GM21423 (cell line): Measurements from ENCODE around the gene DTX1.
"Not testable (repeated sequence)": the region's sequence is repeated elsewhere in the genome, so short reads cannot be mapped to it uniquely, and the experiment has no call there.

Experiments
- ATAC-seq: cut with Tn5 transposase; IDR thresholded peaks from one replicate; pipeline ENCODE4 v1.9.1; 2021; ENCODE audit warnings: mild to moderate bottlenecking, moderate library complexity; ENCODE audit not compliant: unreplicated experiment

The DTX1 gene

GRCh38 chr12:113135178-113136127 lies 78.9 kb downstream of the DTX1 start, which contains the start of gene RASAL1:
Gene RASAL1 (minus strand): TSS chr12:113135761. CDS start chr12:113135462, 299 bp downstream.
- ATAC-seq = no peak

DNA sequence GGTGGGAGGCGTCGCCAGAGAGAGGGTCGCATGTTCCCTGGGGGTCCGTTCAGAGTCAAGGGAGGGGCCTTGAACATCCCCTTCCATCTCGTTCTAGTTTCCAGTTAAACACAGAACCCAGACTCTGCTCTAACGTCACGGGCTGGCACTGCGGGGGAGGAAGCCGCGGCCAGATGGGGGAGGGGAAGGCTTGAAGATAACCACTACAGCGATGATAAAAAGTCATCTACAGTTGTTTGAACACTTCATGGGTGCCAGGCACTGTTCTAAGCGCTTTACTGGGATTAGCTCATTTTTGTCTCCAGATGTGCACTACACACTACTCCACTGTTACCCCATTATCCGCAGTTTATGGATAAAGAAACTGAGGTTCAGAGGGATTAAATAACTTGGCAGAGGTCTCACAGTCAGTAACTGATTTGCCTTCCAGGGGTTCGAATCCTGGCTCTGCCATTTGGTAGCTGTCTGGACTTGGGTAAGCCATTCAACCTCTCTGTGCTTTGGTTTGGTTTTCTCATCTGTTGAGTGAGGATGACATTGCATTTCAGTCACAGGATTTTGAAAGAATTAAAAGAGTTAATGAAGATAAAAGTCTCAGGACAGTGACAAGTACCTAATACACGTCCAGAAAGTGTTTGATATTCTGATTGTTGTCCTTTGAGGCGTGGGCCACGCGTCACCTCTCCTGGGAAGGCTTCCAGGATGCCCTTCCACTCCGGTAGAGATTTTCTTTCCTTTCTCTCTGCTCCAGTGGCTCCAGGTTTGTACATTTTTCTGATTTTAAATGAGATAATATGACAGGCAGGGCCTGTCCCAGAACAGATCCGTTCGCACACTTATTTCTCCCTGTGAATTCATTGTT lies 79.8 kb downstream of the DTX1 start:
- ATAC-seq = no peak

DNA sequence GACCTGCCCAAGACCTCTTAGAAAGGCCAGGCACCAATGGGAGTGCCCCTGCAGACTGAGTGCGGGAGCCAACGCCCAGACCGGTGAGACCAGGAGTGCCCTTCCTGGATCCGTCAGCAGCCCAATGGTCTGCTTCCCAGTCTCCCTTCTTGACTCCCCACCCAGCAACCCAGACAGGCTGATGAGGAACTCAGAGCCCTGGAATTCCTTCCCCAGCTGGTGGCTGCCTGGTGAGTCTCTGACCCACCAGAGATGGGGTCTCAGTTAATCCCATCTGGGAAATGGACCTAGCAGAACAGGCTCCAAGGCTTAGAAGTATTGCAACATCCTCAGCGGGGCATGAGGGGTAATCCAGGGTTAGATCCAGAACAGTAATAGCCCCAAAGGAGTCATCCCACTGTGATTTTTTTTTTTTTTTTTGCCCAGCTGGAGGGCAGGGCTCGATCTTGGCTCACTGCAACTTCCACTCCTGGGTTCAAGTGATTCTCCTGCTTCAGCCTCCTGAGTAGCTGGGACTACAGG lies 80.5 kb downstream of the DTX1 start:
- no peak for ATAC-seq

- ATAC-seq = no peak
Observed at GRCh38 chr12:113137861-113138783, 81.6 kb downstream of the DTX1 start.

- no peak for ATAC-seq
Observed at GRCh38 chr12:113138826-113139225, 82.3 kb downstream of the DTX1 start.

DNA sequence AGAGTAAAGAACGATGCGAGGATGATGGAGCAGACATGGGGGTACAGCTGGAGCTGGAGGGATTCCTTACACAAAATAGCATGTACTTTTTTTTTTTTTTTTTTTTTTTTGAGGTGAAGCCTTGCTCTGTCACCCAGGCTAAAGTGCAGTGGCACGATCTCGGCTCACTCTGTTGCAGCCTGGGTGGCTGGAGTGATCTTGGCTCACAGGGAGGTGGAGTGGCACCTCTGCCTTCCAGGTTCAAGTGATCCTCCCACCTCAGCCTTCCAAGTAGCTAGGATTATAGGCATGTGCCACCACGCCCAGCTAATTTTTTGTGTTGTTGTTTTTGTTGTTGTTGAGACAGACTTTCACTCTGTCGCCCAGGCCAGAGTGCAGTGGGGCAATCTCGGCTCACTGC lies 84.2 kb downstream of the DTX1 start:
- no peak for ATAC-seq

GRCh38 chr12:113141716-113142115 lies 85.2 kb downstream of the DTX1 start:
- not testable (repeated sequence) for ATAC-seq

- no peak for ATAC-seq
Observed at GRCh38 chr12:113142173-113142885, 85.8 kb downstream of the DTX1 start.

- ATAC-seq = no peak
Observed at GRCh38 chr12:113142886-113143332, 86.4 kb downstream of the DTX1 start.

DNA sequence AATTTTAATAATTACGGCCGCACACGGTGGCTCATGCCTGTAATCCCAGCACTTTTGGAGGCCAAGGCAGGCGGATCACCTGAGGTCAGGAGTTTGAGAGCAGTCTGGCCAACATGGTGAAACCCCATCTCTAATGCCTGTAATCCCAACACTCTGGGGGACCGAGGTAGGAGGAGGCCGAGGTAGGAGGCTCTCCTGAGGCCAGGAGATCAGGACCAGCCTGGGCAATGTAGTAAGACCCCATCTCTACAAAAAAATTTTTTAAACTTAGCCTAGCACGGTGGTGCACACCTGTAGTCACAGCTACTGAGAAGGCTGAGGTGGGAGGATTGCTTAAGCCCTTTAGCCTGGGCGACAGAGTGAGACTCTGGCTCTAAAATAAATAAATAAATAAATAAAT lies 87.4 kb downstream of the DTX1 start:
- ATAC-seq = no peak

GRCh38 chr12:113144806-113145205 lies 88.3 kb downstream of the DTX1 start:
- no peak for ATAC-seq

- no peak for ATAC-seq
Observed at GRCh38 chr12:113145720-113146551, 89.4 kb downstream of the DTX1 start.

DNA sequence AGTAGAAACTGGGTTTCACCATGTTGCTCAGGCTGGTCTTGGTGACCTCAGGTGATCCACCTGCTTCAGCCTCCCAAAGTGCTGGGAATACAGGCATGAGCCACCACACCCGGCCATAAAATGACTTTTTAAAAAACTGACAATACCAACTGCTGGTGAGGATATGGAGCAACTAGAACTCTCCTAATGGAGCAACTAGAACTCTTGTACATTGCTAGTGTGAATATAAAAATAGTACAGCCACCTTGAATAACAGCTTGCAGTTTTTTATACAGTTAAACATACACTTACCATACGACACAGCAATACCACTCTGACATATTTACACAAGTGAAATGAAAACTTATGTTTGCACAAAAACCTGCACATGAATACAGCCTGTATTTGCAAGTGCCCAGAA lies 90.5 kb downstream of the DTX1 start:
- ATAC-seq = no peak
